Stimulated activated CD4-positive, alpha-beta T cell treated with anti-CD3 and anti-CD28 coated beads, Interleukin-4, amount 100 ng/mL, for 48 hours (primary cell): ENCODE measurements around the gene GPR32.
"Not testable (repeated sequence)": the region's sequence is repeated elsewhere in the genome, so short reads cannot be mapped to it uniquely, and the experiment has no call there.

Experiments
- DNase-seq, 2 donors: peaks; one replicate each; pipeline ENCODE4 v3.0.0-alpha.2; 2020; ENCODE audit warnings: low read depth in 2 of 2

GPR32 gene, protein sequence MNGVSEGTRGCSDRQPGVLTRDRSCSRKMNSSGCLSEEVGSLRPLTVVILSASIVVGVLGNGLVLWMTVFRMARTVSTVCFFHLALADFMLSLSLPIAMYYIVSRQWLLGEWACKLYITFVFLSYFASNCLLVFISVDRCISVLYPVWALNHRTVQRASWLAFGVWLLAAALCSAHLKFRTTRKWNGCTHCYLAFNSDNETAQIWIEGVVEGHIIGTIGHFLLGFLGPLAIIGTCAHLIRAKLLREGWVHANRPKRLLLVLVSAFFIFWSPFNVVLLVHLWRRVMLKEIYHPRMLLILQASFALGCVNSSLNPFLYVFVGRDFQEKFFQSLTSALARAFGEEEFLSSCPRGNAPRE

DNA sequence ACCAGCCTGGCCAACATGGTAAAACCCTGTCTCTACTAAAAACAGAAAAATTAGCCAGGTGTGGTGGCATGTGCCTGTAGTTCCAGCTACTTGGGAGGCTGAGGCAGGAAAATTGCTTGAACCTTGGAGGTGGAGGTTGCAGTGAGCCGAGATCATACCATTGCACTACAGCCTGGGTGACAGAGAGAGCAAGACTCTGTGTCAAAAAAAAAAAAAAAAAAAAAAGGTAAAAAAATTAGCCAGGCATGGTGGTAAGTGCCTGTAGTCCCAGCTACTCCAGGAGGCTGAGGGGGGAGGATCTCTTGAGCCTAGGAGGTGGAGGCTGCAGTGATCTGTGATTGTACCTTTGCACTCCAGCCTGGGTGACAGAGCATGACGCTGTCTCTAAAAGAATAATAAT lies at the start of gene GPR32:
TSS of gene GPR32 (plus strand) at position 301 of the 400 bp plus-strand sequence. CDS start 137 bp downstream, outside the sequence.
- not testable (repeated sequence) for DNase-seq

DNA sequence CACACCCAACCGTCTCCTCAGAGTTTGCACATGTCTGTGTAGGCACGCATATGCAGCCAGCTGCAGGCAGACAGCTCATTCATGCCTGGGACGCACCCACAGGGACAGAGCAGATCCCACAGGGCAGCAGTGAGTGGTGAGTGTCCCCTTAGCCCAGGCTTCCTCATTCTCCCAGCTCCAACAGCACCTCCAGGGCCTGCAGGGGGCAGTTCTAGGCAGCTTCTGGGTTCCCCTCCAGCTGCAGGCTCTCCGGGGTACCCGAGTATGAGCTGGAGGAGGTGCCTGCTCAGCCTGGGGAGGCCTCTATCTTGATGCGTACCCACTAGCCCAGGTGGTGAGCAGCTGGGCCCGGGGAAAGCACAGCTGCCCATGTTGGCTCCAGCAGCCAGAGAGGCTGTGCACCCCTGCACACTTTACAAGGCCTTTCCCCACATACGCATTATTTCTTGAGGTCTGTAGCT lies 49.3 kb upstream of the GPR32 start:
- no peak for DNase-seq

DNA sequence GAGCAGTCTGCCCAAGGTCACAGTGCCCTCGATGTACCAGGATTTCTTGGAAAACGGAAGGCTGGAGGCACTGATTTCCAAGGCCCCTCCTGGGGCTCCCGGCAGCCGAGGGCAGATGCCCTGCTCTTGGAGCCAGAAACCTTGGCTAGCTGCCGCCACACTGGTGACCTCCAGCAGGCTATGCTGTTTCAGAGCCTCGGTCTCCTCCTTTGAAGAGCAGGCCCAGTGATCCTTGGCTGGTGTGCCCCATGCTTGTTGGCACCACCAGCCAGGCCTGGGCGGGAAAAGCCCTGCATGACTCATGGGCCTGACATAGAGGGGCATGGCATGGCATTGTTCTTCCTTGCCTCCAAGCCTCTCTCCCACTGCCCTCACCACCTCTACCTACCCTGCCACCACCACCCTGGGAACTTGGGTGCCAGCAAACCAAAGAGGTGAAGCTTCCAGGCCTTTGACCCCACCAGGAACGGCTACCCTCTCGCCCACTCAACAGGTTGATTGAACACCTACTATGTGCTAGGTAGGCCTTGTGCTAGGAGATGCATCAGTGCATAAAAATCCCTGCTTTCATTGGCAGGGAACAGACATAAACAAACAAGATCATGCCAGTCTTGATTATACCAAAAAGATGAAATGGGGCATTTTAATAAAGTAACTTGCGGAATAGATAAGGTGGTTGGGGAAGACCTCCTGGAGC lies 48.7 kb upstream of the GPR32 start:
- DNase-seq = no peak

DNA sequence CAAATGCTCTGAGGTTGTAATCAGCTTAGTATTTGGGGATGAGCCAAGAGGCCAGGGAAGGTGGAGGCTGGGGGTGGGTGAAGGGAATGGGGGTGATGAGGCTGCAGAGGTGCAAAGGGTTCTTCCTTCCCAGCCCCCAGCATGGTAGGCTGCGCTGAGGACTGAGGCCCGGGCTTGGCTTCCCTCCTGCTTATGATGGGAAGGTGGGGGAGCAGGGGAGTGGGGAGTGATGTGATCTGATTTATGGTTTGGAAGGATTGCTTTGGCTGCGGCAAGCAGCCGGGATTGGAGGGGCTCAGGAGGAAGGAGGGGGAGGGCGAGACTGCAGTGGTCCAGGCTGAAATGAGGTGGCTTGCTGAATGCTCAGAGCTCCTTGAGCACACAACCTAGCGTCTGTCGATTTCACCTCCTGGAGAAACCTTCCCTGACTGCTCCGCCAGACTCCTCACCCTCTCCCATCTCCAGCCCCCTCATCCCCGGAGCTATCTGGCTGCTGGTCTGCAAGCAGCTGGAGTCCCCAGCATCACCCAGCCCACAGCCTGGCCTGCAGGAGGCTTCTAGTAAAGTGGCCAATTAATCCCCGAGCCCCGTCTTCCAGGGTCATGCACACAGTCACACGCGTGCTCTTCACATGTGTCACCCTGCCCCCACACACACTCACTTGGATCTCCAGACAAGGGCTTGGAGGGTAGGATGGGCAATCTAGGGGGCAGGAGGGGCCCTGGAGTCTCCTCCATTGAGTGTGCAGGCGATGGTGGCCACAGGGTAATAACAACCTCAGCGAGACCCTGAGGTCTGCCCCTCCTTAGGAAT lies 47.9 kb upstream of the GPR32 start:
- DNase-seq = no peak

DNA sequence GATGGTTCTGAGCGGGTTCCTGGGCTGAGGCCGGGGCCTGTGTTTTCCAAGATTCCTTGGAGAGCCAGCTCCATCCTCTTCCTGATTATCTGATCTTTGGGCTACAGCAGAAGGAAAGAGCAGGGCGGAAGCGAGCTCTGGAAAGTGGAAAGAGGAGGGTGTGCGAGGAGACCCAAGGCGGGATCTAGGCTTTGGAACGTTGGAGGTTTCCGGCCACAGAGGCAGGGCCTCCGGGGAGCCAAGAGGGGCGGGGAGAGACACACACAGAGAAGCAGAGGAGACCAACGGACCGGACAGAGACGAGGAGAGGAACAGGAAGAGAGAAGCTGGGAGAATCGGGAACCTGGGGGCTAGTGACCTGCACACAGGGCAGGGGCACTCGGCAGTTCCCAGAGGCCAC lies 47.2 kb upstream of the GPR32 start, which contains the start of gene CLEC11A:
TSS of gene CLEC11A (plus strand) at position 296 of the 400 bp plus-strand sequence. CDS start 162 bp downstream, outside the sequence.
- DNase-seq = no peak

DNA sequence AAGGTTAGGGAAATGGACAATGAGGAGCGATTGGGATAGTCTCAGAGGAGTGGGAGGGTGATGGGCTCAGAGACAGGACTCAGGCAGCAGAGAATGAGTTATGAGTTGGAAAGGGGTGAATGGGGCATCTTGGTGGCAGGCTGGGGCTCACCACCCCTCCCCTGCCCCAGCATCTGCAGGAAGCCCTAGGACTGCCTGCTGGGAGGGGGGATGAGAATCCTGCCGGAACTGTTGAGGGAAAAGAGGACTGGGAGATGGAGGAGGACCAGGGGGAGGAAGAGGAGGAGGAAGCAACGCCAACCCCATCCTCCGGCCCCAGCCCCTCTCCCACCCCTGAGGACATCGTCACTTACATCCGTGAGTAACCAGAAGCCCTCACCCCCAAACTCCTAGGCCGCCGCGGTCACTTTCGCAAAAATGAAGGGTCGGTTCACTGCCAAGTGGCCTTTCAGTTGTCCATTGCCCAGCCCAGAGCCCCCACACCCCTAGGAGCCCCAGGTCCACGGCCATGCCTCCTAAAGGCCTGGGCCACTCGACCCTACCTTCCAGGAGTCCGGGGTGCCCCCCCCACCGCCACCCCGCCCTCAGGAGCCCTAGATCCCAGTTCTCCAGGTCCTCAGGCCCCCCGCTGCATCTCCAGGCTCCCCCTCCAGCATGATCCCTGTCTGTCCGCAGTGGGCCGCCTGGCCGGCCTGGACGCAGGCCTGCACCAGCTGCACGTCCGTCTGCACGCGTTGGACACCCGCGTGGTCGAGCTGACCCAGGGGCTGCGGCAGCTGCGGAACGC lies 46.3 kb upstream of the GPR32 start:
- no peak for DNase-seq

DNA sequence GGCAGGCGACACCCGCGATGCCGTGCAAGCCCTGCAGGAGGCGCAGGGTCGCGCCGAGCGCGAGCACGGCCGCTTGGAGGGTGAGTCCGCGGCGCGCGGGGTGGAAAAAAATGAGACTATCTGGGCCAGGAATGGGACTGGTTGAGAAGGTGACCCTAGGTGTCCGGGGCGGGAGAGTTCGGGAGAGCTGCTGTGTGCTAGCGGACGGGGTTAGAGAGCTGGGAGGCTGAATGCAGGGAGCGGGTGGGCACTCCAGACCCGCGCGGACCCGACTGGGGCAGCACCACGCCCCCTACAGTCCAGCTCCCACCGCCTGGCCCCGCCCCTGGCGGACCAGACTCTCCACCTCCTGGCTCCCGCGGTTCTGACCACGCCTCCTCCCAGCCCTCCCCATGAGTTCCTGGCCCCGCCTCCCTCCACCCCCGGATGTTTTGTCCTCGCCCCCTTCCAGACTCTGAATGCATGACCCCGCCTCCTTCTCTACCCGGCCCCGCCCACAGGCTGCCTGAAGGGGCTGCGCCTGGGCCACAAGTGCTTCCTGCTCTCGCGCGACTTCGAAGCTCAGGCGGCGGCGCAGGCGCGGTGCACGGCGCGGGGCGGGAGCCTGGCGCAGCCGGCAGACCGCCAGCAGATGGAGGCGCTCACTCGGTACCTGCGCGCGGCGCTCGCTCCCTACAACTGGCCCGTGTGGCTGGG lies 45.6 kb upstream of the GPR32 start:
- peak; percentile 94 to 98 for DNase-seq

DNA sequence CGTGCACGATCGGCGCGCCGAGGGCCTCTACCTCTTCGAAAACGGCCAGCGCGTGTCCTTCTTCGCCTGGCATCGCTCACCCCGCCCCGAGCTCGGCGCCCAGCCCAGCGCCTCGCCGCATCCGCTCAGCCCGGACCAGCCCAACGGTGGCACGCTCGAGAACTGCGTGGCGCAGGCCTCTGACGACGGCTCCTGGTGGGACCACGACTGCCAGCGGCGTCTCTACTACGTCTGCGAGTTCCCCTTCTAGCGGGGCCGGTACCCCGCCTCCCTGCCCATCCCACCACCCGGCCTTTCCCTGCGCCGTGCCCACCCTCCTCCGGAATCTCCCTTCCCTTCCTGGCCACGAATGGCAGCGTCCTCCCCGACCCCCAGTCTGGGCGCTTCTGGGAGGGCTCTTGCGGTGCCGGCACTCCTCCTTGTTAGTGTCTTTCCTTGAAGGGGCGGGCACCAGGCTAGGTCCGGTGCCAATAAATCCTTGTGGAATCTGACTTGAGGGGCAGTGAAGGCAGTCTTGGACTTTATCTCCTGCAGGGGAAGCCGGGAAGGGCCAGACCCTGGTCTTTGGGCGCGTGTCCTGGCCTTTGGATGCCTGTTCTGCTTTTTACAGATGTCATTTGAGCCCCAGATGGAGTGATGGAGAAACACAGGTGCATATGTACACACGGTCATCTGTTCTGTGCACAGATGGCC lies 44.9 kb upstream of the GPR32 start:
- no peak for DNase-seq

DNA sequence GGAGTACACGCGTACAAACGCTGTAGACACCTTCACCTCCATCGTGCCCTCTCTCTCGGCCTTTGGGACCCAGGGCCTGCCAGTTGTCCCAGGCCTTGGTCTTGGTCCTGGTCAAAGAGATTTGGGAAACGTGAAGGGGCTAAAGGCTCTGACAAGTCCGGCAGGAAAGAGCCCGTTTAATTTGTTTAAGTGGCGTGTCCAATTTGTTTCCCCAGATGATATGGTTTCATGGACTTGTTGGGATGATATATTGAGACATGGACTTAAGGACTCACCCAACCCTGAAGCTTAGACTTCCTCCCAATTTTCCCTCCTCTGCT lies 44.4 kb upstream of the GPR32 start:
- no peak for DNase-seq

DNA sequence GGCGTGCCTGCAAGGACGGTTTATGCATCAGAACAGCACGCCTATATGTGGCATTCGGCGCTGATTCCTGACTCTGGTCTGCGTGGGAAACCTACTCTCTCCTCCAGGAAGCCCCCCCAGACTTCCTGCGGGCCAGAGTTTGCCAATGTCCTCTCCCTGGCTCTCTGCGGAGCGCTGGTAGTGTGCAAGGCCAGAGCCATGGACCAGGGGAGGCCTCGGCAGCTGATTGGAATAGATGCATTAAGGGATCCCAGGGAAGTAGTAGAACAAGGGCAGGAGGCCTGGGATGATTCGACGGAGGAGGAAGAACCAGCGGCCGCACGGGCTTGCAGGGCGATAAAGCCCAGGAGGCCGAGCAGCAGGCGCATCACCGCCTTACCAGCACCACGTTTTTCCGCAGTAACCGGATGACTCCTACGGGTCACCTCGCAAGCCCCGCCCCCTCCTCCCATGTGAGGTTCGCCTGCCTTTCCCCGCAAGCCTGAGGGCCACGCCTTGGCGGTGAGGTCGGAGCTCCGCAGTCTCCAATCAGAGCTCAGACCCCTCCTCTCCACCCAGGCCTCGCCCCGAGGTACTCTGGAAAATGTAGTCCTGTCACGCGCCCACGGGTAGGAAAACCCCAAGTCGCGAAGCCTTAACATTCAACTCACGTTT lies 42.1 kb upstream of the GPR32 start:
- DNase-seq = peak; percentile 73 to 78

DNA sequence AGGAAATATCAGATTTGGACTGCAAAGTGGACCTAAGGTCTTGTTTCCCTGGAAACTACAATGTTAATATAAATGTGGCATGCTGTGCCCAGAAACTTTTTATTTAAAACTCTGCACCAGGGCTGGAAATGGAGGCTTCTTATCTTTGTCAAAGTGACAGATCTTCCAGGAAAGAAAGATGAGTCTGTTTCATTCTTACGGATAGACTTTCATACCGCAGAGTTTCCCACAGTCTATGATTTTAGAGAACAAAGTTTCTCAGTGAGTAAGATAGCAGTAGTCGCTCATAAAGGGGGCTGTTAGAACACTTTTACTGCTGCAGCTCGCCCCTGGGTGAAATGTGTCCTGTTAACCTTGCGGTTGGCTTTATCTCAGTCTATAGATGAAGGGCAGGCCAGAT lies 40.4 kb upstream of the GPR32 start:
- DNase-seq = no peak

DNA sequence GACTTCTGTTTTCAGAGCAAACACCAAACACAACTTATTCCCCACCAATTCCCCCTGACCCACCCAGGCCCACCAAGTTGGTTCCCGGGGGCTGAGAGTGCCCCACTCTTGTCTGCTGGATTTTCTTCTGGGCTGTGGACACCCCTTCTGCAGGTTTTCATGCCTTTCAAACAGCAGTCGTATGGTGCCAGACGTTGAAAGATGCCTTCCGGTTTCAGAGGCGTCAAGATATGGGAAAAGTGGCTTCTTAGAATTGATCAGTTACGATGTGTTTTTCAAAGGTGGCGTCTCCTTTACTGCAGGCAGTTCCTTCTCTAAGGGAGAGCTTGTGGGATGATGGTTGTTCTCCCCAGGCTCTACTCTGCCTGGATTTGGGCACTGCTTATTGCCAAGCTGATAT lies 34.4 kb upstream of the GPR32 start:
- DNase-seq = no peak

DNA sequence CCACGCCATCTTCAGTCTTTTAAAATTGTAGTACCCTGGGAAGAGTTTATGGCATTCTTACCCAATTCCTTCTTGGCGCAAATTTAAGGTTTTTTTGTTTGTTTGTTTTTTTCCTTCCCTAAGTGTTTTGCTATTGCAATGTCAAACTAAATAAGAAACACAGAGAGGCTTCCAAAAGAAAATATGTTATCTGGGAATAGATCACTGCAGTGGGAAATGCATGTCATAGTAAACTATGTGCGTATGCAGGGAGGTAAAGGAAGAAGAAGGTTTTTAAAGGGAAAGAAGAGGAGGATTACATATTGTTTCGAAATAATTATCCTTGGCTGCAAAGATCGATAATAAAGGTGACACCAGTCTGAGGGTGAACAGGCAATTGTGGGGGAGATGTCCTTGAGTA lies 33.9 kb upstream of the GPR32 start:
- no peak for DNase-seq

DNA sequence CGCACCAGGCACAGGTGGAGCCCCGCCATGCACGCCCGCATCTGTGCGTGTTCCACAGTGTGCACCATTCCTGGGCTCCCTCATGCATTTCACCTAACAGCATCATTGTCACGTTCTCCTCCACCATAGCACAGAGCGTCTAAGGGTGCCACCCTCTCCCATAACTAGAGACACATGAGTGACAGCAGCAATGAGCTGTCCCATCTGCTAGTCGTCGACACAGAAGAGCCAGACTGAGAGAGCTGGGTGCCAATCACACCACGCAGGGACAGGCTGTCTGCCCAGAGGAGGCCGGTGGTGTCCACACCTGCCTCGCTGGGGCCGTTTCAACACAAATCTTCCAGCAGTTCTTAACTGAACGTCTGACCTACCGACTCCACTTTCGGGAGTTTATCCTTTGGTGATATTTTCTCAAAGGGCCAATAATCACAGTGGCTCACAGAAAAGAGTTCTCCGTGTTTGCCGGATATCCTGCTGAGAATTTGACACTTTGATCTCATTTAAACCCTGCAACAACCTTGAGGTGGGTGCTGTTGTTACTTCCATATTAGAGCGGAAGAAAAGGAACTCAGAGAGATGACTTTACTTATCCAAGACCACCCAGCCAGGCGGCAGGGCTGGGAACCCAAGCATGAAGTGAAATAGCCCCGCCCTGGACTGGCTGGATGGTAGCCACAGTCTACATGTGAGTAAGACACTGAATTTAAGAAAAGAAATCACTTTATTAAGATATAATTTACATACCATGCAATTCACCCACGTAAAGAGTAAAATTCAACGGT lies 30.9 kb upstream of the GPR32 start:
- DNase-seq = no peak

DNA sequence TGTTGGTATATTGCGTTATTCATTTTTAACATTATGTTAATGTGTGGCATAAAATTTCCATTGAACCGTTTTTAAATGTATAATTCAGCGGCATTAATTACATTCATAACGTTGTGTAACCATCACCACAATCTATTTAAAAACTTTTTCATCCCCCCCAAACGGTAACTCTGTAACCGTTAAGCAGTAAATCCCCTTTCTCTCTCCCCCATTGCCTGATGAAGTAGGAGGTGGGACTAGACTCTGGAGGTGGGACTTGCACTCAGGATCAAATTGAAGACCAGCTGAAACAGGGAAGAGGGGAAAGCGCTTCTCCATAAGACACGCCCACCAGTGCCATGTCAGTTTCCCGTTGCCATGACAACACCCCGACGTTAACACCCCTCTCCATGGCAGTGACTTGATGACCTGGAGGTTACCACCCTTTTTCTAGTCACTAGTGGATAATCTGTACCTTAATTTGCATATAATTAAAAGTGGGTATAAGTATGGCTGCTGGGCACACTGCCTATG lies 30.3 kb upstream of the GPR32 start:
- no peak for DNase-seq

DNA sequence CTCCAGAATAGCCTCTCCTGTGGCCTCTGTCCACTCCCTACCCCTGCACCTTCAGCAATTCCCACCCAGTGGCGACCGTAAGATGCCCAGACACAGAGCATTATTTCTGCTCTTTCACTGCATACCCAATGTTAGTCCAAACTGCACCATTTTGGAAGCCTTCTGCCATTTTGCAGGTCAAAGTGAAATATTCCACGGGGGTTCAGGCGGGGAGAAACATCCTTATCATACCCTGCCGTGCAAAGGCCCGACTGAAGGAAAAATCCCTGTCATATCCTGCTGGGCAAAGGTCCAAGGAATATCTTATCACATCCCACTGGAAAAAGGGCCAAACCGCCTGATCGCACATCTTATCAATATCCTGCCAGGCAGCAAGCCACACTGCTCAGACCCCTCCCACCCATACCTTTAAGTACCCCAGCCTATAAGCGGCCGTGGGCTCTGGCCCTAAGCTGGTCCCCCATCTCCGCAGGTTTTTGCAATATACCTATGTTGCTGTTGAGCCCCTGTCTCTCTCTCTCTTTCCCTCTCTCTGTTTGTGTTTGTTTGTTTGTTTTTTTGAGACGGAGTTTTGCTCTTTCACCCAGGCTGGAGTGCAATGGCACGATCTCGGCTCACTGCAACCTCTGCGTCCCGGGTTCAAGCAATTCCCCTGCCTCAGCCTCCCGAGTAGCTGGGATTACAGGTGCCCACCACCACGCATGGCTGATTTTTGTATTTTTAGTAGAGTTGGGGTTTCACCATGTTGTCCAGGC lies 28.9 kb upstream of the GPR32 start:
- DNase-seq = no peak

DNA sequence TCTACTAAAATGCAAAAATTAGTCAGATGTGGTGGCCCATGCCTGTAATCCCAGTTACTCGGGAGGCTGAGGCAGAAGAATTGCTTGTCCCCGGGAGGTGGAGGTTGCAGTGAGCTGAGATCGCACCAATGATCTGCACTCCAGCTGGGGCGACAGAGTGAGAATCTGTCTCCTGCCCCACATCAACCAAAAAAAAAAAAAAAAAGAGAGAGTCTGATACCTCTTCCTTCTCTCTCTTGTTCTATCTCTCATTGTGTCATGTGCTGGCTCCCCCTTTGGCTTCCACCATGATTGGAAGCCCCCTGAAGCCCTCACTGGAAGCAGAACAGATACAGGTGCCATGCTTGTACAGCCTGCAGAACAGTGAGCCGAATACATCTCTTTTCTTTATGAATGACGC lies 26.7 kb upstream of the GPR32 start:
- DNase-seq = no peak

DNA sequence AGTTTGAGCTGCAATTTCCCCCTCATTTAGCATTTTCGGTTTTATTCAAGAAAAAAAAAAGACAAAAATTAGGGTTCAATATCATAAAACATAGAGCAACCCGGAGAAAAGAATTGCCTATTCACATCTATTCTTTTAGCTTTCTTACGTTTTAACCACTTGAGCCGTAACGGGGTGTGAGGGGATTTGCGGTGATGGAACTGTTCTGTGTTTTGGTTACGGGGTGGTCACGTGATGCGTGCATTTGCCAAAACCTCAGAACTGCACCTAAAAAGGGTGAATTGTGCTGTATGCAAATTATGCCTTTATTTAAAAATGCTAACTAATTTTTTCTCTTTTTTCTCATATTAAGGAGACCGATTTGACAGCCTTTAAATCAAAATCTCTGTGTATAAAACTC lies 25.0 kb upstream of the GPR32 start:
- DNase-seq = no peak
